Panc1 (cell line): ENCODE data around the gene AKAP9.

ENCODE experiments used
- CTCF ChIP-seq: fragments of 450-650 bp; IDR thresholded peaks from 2 replicates; pipeline ENCODE4 v1.5.1; 2017; ENCODE audit warnings: mild to moderate bottlenecking
- POLR2AphosphoS5 ChIP-seq: IDR thresholded peaks from 2 replicates; pipeline ENCODE4 v1.6.1; 2012; ENCODE audit warnings: mild to moderate bottlenecking, low read depth, low read length, moderate library complexity
- TF ChIP-seq, protein P1 (sequence below), 2 experiments: IDR thresholded peaks; 2 replicates each; pipeline ENCODE4 v1.6.1; 2011 to 2012; ENCODE audit warnings: low read depth in 2 of 2, control low read depth in 1 of 2, low read length in 1 of 2, mild to moderate bottlenecking in 1 of 2, moderate library complexity in 1 of 2; ENCODE audit not compliant: insufficient read depth in 1 of 2

DNA sequence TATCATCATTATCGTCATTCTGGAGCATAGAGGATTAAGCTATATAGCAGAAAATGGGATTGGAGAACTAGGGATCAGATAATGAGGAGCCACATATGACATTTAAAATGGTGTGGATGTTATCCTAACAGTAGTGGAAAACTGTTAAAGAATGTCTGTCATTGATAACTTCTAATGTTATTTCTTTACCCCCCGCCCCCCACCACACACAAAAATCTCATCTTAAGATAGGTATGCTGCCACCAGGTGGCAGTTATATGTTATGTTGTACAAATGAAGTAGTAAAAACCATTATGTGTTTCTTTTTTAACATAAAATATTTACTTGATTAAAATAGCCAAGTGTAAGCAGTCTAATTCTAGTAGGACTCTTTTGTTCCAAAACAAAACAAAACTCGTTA is 13.0 kb downstream of the AKAP9 start:
- TF ChIP-seq POLR2AphosphoS5: no peak
- TF ChIP-seq CTCF: peak; percentile 48; the same call in 1 of the 2 replicates
- TF ChIP-seq, protein P1, sequence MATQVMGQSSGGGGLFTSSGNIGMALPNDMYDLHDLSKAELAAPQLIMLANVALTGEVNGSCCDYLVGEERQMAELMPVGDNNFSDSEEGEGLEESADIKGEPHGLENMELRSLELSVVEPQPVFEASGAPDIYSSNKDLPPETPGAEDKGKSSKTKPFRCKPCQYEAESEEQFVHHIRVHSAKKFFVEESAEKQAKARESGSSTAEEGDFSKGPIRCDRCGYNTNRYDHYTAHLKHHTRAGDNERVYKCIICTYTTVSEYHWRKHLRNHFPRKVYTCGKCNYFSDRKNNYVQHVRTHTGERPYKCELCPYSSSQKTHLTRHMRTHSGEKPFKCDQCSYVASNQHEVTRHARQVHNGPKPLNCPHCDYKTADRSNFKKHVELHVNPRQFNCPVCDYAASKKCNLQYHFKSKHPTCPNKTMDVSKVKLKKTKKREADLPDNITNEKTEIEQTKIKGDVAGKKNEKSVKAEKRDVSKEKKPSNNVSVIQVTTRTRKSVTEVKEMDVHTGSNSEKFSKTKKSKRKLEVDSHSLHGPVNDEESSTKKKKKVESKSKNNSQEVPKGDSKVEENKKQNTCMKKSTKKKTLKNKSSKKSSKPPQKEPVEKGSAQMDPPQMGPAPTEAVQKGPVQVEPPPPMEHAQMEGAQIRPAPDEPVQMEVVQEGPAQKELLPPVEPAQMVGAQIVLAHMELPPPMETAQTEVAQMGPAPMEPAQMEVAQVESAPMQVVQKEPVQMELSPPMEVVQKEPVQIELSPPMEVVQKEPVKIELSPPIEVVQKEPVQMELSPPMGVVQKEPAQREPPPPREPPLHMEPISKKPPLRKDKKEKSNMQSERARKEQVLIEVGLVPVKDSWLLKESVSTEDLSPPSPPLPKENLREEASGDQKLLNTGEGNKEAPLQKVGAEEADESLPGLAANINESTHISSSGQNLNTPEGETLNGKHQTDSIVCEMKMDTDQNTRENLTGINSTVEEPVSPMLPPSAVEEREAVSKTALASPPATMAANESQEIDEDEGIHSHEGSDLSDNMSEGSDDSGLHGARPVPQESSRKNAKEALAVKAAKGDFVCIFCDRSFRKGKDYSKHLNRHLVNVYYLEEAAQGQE (IDR thresholded peaks at IDR 0.05; ENCODE audit: insufficient read depth in 1 of 2, low read depth in 2 of 2, low read length in 1 of 2): no peak
